Motor neuron (in vitro differentiated cells): ENCODE results near the gene STK31. TPM values are rescaled to one million over a fixed set of nuclear protein-coding genes. Genes with fewer than 3 reads are reported as not detected.
"Not testable (repeated sequence)": the region's sequence is repeated elsewhere in the genome, so short reads cannot be mapped to it uniquely, and the experiment has no call there.

ENCODE experiments used
- ATAC-seq, 8 experiments: fragments of 200-7000 bp; cut with Tn5 transposase; replicated peaks in 6 of 8; 2 replicates each; pipeline ENCODE4 v1.8.0; 2021; ENCODE audit warnings: mild to moderate bottlenecking in 8 of 8, moderate library complexity in 8 of 8
- H3K27ac ChIP-seq, 2 donors: fragments of 250-450 bp; sonication (Bioruptor Pico); 2 replicates each; pipeline ENCODE4 v1.9.0; 2021; ENCODE audit warnings: antibody characterized with exemption in 2 of 2, mild to moderate bottlenecking in 2 of 2, moderate library complexity in 1 of 2
- H3K4me1 ChIP-seq, 2 donors: fragments of 250-450 bp; sonication (Bioruptor Pico); replicated peaks in 1 of 2; 2 replicates each; pipeline ENCODE4 v1.6.1; 2021; ENCODE audit warnings: antibody characterized with exemption in 2 of 2, mild to moderate bottlenecking in 2 of 2, moderate library complexity in 1 of 2
- H3K4me3 ChIP-seq, 5 donors: fragments of 250-450 bp; sonication (Bioruptor Pico); 2 replicates each; pipeline ENCODE4 v1.9.0; 2021; ENCODE audit warnings: antibody characterized with exemption in 5 of 5, mild to moderate bottlenecking in 5 of 5, moderate library complexity in 4 of 5
- WGBS, 10 experiments: fragments of 450-650 bp; shearing (Covaris generic); methylation state at CpG; one replicate each; pipeline ENCODE4 v1.0.0; 2022; 5-methylcytosine and 5-hydroxymethylcytosine counted together
- in situ Hi-C, 9 experiments: fragments of 400-800 bp; cut with MboI; loops; one replicate each; pipeline ENCODE4 v1.15.0; 2021; ENCODE audit warnings: low sequenced_read_pairs in 9 of 9, low pct_unique_long_range_greater_than_20kb in 2 of 9; ENCODE audit not compliant: unreplicated experiment in 9 of 9
- total RNA-seq, 8 experiments: library from RNA; unstranded; fragments of 300-600 nt; gene quantifications; 2 replicates each; pipeline versions ENCODE4 v1.2.3 to v1.2.4, GENCODE V29; 2022

Gene STK31
- total RNA-seq = 1 to 10 TPM in 2 of 8 experiments, under 1 TPM in 6; 0.20 to 5.6 (median 0.71) TPM

- Histone ChIP-seq H3K4me1 (no peaks in the 10 kb centered on the region), H3K4me3 (no peak within 1 kb of the TSS), H3K27ac (no peak within 1 kb of the TSS)
- in situ Hi-C loops = loop anchor here in 6 of 9 experiments (10.0 to 25.0 kb wide), 3 partner anchors 145 to 448 kb away; no protein-coding TSS in a partner anchor
- 60 to 100% (median 97%) methylated on average over 1 to 14 of the region's 33 CpGs; no CpG with 5 or more reads in 6 of the 10 experiments for WGBS, 10 experiments
- no peak for ATAC-seq
Observed at GRCh38 chr7:23710000-23710399, at the start of gene STK31. Gene STK31, plus strand, starts transcription at chr7:23710219. Its CDS starts 67 bp downstream, at chr7:23710286.

DNA sequence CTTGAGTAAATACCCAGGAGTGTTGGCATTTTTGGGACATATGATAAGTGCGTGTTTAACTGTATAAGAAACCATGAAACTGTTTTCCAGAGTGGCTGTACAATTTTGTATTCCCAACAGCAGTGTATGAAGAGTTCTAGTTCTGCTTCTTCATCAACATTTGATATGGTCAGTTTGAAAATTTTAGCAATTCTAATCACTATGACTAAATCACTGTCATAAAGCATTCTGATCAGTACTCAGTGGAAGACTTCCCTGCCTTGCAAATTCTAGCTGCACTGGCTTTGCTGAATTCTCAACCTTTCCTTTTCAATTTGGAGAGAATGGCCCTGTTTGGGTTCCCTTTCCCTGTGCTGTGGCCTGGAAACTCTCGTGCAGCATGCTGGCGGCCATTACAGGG, 48.6 kb upstream of the STK31 start:
- WGBS, 10 experiments = 0 to 100% (median 89%) methylated on average over 1 to 3 of the region's 3 CpGs; no CpG with 5 or more reads in 2 of the 10 experiments
- Histone ChIP-seq H3K4me3 (no peak overlapping the region), H3K4me1 (no peaks in the 10 kb centered on the region), H3K27ac (no peak overlapping the region)
- peak in 3 of 8 experiments; percentile 24 to 97 (median 89) for ATAC-seq
- in situ Hi-C loops = no loop called here

DNA sequence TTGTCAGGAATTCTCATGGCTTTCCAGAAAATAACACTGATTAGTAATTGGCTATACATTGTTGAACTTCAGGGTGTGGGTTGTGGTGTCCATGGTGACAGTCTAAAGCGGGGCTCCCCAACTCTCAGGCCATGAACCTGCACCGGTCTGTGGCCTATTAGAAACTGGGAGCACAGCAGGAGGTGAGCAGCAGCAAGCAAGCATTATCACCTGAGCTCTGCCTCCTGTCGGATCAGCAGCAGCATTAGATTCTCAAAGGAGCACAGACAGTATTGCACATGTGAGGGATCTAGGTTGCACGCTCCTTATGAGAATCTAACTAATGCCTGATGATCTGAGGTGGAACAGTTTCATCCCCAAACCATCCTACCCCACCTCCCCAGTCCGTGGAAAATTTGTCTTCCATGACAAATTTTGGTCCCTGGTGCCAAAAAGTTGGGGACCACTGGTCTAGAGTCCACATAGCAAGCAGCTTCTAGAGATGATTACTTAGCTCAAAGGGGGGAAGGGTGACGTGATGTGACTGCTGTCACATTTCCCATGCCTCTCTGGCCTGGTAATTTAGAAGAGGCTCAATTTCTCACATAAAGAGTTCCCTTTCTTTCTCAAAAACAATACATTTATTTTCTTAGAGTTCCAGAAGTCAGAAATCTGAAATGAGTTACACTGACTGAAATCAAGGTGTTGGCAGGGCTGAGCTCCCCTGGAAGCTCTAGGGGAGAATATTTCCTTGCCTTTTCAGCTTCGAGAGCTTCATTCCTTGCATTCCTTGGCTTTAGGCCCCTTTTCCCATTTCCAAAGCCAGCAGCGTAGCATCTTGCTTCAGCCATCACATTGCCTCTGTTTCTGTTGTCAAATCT, 47.7 kb upstream of the STK31 start:
- 37 to 97% (median 80%) methylated on average over 1 to 7 of the region's 8 CpGs for WGBS, 10 experiments
- in situ Hi-C loops = no loop called here
- H3K27ac ChIP-seq = no peak overlapping the region
- H3K4me1 ChIP-seq = no peaks in the 10 kb centered on the region
- no peak overlapping the region for H3K4me3 ChIP-seq
- ATAC-seq = no peak

DNA sequence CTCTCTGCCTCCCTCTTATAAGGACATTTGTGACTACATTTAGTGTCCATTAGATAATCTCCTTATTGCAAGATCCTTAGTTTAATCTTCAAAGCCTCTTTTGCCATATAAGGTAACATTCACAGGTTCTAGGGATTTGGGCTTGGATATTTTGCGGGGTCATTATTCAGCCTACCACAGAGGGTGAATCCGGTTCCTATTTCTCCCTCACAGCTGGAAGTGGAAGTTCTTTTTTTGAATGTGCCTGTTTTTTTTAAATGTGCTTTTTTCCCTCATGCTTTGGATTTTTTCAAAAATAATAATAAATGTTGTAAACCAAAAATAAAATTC, 47.1 kb upstream of the STK31 start:
- 29 to 100% (median 80%) methylated on average over 1 to 2 of the region's 2 CpGs; no CpG with 5 or more reads in 3 of the 10 experiments for WGBS, 10 experiments
- H3K4me1 ChIP-seq = no peaks in the 10 kb centered on the region
- no peak for ATAC-seq
- H3K27ac ChIP-seq = no peak overlapping the region
- no peak overlapping the region for H3K4me3 ChIP-seq
- in situ Hi-C loops = no loop called here

DNA sequence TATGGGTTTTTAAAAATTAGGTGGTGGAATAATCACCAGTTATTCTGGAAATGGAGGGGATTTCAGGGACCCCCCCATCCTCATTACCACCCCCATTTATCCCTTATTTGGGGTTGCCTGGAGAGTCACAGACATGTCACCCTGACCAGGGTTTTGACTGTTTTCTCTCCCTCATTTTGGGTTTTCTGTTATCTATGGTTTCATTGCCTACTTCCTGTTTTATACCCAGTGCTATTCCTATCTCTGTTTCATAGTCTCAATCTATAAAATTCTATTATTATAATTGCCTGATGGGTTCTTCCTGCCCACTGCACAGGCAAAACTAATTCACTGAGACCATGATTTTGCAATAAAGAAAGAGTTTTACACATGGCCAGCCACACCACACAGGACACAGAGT, 45.9 kb upstream of the STK31 start:
- ATAC-seq = no peak
- Histone ChIP-seq H3K4me1 (no peaks in the 10 kb centered on the region), H3K27ac (no peak overlapping the region), H3K4me3 (no peak overlapping the region)
- in situ Hi-C loops = no loop called here

GRCh38 chr7:23672033-23672432, 38.0 kb upstream of the STK31 start:
- no peaks in the 10 kb centered on the region for H3K4me1 ChIP-seq
- no peak overlapping the region for H3K4me3 ChIP-seq
- in situ Hi-C loops = no loop called here
- H3K27ac ChIP-seq = no peak overlapping the region
- ATAC-seq = no peak
- 0 to 100% (median 83%) methylated on average over 1 to 3 of the region's 3 CpGs; no CpG with 5 or more reads in 1 of the 10 experiments for WGBS, 10 experiments

DNA sequence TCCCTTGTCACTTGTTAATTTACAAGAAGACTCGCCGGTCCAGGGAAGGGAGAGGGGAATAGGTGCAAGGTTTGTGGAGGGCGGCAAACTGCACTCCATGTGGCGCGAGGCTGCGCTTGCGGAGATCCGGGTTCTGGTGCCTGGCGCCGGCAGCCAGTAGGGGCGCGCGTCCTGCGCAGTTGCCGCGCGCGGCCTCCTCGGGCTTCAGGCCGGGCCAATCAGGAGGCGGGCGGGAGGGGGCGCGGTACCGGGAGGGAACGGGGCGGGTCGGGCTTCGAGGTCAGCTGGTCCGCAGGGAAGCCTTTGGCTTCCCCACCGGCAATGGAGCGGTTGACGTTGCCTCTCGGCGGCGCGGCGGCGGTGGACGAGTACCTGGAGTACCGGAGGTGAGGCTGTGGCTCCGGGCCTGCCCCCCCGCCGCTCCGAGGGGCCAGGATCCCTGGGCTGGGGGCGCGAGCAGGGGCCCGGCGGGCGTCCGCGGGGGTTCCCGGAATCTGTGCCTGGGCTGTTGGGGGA, 30.1 kb upstream of the STK31 start, which contains the start of gene FAM221A:
TSS of gene FAM221A (plus strand) at position 302 of the 516 bp plus-strand sequence. CDS start at position 322, 20 bp downstream.
- ATAC-seq = peak; percentile 92 to 97 (median 94)
- peak within 1 kb of the TSS; percentile 36 to 63 for H3K27ac ChIP-seq
- WGBS, 10 experiments = 5 to 20% methylated on average over 3 to 6 of the region's 53 CpGs; no CpG with 5 or more reads in 8 of the 10 experiments

GRCh38 chr7:23680414-23681405, 29.3 kb upstream of the STK31 start:
- WGBS, 10 experiments = 0 to 60% (median 0%) methylated on average over 1 to 17 of the region's 42 CpGs; no CpG with 5 or more reads in 3 of the 10 experiments
- Histone ChIP-seq H3K4me3 (peak overlapping the region; percentile 75 to 94 (median 85)), H3K27ac (peak overlapping the region; percentile 36 to 63), H3K4me1 (peaks cover 5 to 12% of the 10 kb centered on the region in 2 donors)
- peak; percentile 58 to 75 (median 69) for ATAC-seq
- in situ Hi-C loops = loop anchor here in 2 of 9 experiments (25.0 kb wide), 1 partner anchor 118 kb away; no protein-coding TSS in a partner anchor

More for the DNA sequence above, 30.1 kb upstream of the STK31 start, which contains the start of gene FAM221A:
- peak within 1 kb of the TSS; percentile 75 to 94 (median 85) for H3K4me3 ChIP-seq
- peaks cover 5 to 12% of the 10 kb centered on the region in 2 donors for H3K4me1 ChIP-seq
- in situ Hi-C loops = loop anchor here in 2 of 9 experiments (25.0 kb wide), 1 partner anchor 118 kb away; no protein-coding TSS in a partner anchor

DNA sequence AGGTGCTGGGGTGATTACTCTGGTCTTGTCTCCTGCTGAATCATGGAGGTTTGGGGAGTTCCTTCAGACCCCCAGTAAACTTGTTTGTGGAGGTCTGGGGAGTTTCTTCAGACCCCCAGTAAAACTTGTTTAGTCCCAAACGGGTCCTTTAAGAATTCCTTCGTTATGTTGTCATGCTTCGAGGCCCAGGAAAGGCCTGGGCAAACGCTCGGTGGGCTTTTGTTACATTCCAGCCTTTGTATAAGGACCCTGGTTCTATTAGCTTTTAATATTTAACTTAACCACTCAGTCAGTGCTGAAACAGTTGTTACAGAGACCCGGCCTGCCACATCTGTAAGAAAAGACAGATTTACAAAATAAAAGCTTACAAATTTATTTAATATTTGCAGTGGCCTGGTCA, 26.0 kb upstream of the STK31 start:
- H3K4me1 ChIP-seq = peaks cover 5 to 12% of the 10 kb centered on the region in 2 donors

DNA sequence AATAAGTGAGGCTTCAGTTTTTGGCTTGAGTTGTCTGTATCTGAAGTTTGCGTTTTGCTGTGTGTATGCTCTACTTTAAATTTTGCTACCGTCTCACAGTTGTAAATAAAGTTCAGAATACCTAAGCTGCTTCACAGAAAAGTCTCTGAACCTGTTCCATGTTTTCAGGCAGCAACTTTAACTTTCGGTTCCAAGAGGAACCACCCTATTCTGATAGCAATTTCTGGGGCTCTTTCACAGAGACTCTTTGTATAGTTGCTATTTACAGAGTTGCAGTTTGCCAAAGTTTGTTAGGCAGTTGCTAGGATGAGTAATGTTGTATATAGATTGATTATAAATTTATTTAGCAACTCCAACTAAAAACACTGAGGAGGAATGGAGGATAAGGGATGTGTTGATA, 24.3 kb upstream of the STK31 start:
- peak in 4 of 8 experiments; percentile 79 to 96 (median 84) for ATAC-seq
- Histone ChIP-seq H3K27ac (no peak overlapping the region), H3K4me3 (no peak overlapping the region), H3K4me1 (peaks cover 5 to 10% of the 10 kb centered on the region in 2 donors)
- WGBS, 10 experiments = 14 to 93% (median 78%) methylated on average over 1 to 3 of the region's 3 CpGs; no CpG with 5 or more reads in 1 of the 10 experiments
- in situ Hi-C loops = loop anchor here in 2 of 9 experiments (25.0 kb wide), 1 partner anchor 123 kb away; no protein-coding TSS in a partner anchor

More for the DNA sequence above, 26.0 kb upstream of the STK31 start:
- not testable (repeated sequence) for ATAC-seq, H3K4me3 ChIP-seq, H3K27ac ChIP-seq
- in situ Hi-C loops = loop anchor here in 2 of 9 experiments (25.0 kb wide), 1 partner anchor 122 kb away; no protein-coding TSS in a partner anchor
- WGBS, 10 experiments = 0 to 67% (median 20%) methylated on average over 2 to 6 of the region's 6 CpGs; no CpG with 5 or more reads in 2 of the 10 experiments

- 88 to 100% (median 95%) methylated on average over 1 to 2 of the region's 2 CpGs; no CpG with 5 or more reads in 2 of the 10 experiments for WGBS, 10 experiments
- Histone ChIP-seq H3K27ac (no peak overlapping the region), H3K4me1 (peaks cover 0 to 6% of the 10 kb centered on the region in 2 donors), H3K4me3 (no peak overlapping the region)
- no peak for ATAC-seq
- in situ Hi-C loops = loop anchor here in 2 of 9 experiments (25.0 kb wide), 1 partner anchor 125 kb away; no protein-coding TSS in a partner anchor
Observed at GRCh38 chr7:23687011-23687410, 23.0 kb upstream of the STK31 start.

GRCh38 chr7:23689165-23689564, 20.9 kb upstream of the STK31 start:
- no peak for ATAC-seq
- 44 to 100% (median 80%) methylated on average over 1 to 4 of the region's 4 CpGs; no CpG with 5 or more reads in 3 of the 10 experiments for WGBS, 10 experiments
- no peak overlapping the region for H3K4me3 ChIP-seq
- no peaks in the 10 kb centered on the region for H3K4me1 ChIP-seq
- H3K27ac ChIP-seq = no peak overlapping the region
- in situ Hi-C loops = loop anchor here in 2 of 9 experiments (25.0 kb wide), 1 partner anchor 127 kb away; no protein-coding TSS in a partner anchor
